Stomach (tissue), 9 donors: ENCODE results near the gene CEP72. TPM values are rescaled to one million over a fixed set of nuclear protein-coding genes. Genes with fewer than 3 reads are reported as not detected.

Experiments
- DNase-seq, 2 donors: peaks; one replicate each; pipeline versions ENCODE4 v3.0.0 to v3.0.0-alpha.2; 2013 to 2019
- H3K27ac ChIP-seq, 5 donors: fragments of 200-600 bp in 4 of 5; sonication (generic) in 4 of 5; one replicate each; pipeline ENCODE4 v1.5.1; 2013 to 2019; ENCODE audit warnings: mild to moderate bottlenecking in 1 of 5, moderate library complexity in 1 of 5
- H3K27me3 ChIP-seq, 3 donors: fragments of 200-600 bp; sonication (generic); one replicate each; pipeline ENCODE4 v1.5.1; 2017 to 2019; ENCODE audit warnings: mixed run types in 1 of 3
- H3K36me3 ChIP-seq, 4 donors: fragments of 200-600 bp; sonication (generic); 1 replicate in 3 of 4; 2 replicates in 1 of 4; pipeline ENCODE4 v1.5.1; 2016 to 2019
- H3K4me1 ChIP-seq, 4 donors: fragments of 200-600 bp; sonication (generic); one replicate each; pipeline ENCODE4 v1.5.1; 2016 to 2019
- H3K4me3 ChIP-seq, 4 donors: fragments of 200-600 bp; sonication (generic) in 3 of 4; one replicate each; pipeline ENCODE4 v1.5.1; 2016 to 2019; ENCODE audit warnings: mild to moderate bottlenecking in 1 of 4
- H3K9me3 ChIP-seq, 4 donors: fragments of 200-600 bp; sonication (generic); one replicate each; pipeline ENCODE4 v1.5.1; 2016 to 2019
- CTCF ChIP-seq, 7 experiments: fragments of 450-650 bp in 4 of 7; fragments of 200-600 bp in 3 of 7; sonication (generic) in 3 of 7; IDR thresholded peaks; one replicate each; pipeline ENCODE4 v1.5.1; 2016 to 2019; ENCODE audit warnings: antibody characterized with exemption in 7 of 7, control low read depth in 2 of 7, mild to moderate bottlenecking in 1 of 7
- EP300 ChIP-seq: sonication (generic); formaldehyde crosslinking; IDR thresholded peaks from one replicate; pipeline ENCODE4 v1.6.1; 2017; ENCODE audit warnings: antibody characterized with exemption
- POLR2A ChIP-seq, 4 donors: fragments of 450-650 bp; IDR thresholded peaks; one replicate each; pipeline ENCODE4 v1.6.1; 2016; ENCODE audit warnings: antibody characterized with exemption in 4 of 4, control low read depth in 2 of 4, mild to moderate bottlenecking in 1 of 4, moderate library complexity in 1 of 4
- POLR2AphosphoS5 ChIP-seq, 3 donors: sonication (generic); formaldehyde crosslinking; IDR thresholded peaks; one replicate each; pipeline ENCODE4 v1.6.1; 2016; ENCODE audit warnings: antibody characterized with exemption in 3 of 3
- WGBS, 5 donors: extraction: QIAGEN DNeasy Blood & Tissue Kit in 3 of 5; methylation state at CpG; one replicate each; pipeline versions ENCODE4 v1.1.5 to v1.1.7; 2013 to 2018; 5-methylcytosine and 5-hydroxymethylcytosine counted together
- intact Hi-C: fragments of 100-400 bp; cut with DNase I; formaldehyde crosslinking; loops from one replicate; pipeline ENCODE4 v1.15.1; 2023; ENCODE audit warnings: low total_unique reads
- polyA plus RNA-seq, 3 donors: library from polyadenylated mRNA; stranded (reverse); fragments of 200-250 nt; gene quantifications; one replicate each; pipeline ENCODE4 v1.2.3, GENCODE V29; 2013
- total RNA-seq, 5 donors: library from RNA; depleted of rRNA; stranded (reverse); fragments of >200 nt; gene quantifications; one replicate each; pipeline versions ENCODE4 v1.1.0 to v1.2.3, GENCODE V29; 2014 to 2016
- donor health status: healthy with polysubstance abuse.
- donor health status: Bipolar disorder and iron deficiency.
- donor health status: healthy.

CEP72 gene
- total and polyA plus RNA-seq, 8 donors = 0.14 to 11.1 (median 2.1) TPM

- Histone ChIP-seq H3K4me3 (no peak overlapping the region), H3K9me3 (no peaks in the 10 kb centered on the region), H3K27ac (no peak overlapping the region), H3K4me1 (peaks cover 34 to 49% (median 42%) of the 10 kb centered on the region in 4 donors), H3K36me3 (no peaks in the 10 kb centered on the region), H3K27me3 (peaks cover 0 to 31% (median 6%) of the 10 kb centered on the region in 3 donors)
- DNase-seq = peak in 1 of 2 donors; percentile 43
- intact Hi-C loops = loop anchor here (5.0 kb wide), 1 partner anchor 233 kb away; no protein-coding TSS in a partner anchor
- no peak for TF ChIP-seq POLR2A (IDR thresholded peaks at IDR 0.05)
- no peak for TF ChIP-seq EP300
- no peak for TF ChIP-seq CTCF (IDR thresholded peaks at IDR 0.05)
- no peak for TF ChIP-seq POLR2AphosphoS5 (IDR thresholded peaks at IDR 0.05)
- 40 to 49% (median 41%) methylated on average over 18 to 27 of the region's 27 CpGs for WGBS, 5 donors
Observed at GRCh38 chr5:673831-674629, 61.9 kb downstream of the CEP72 start.

- TF ChIP-seq CTCF (IDR thresholded peaks at IDR 0.05) (no peak), POLR2AphosphoS5 (IDR thresholded peaks at IDR 0.05) (no peak), POLR2A (IDR thresholded peaks at IDR 0.05) (no peak), EP300 (no peak)
- Histone ChIP-seq H3K27ac (no peak overlapping the region), H3K36me3 (no peaks in the 10 kb centered on the region), H3K9me3 (no peaks in the 10 kb centered on the region), H3K4me1 (peaks cover 34 to 43% (median 39%) of the 10 kb centered on the region in 4 donors), H3K27me3 (peaks cover 0 to 31% (median 6%) of the 10 kb centered on the region in 3 donors), H3K4me3 (no peak overlapping the region)
- intact Hi-C loops = loop anchor here (5.0 kb wide), 1 partner anchor 233 kb away; no protein-coding TSS in a partner anchor
- 51 to 80% (median 59%) methylated on average over 1 to 7 of the region's 7 CpGs; no CpG with 5 or more reads in 1 of the 5 donors for WGBS, 5 donors
- DNase-seq = peak; percentile 22 to 26
Observed at GRCh38 chr5:674630-675011, 62.5 kb downstream of the CEP72 start.

GRCh38 chr5:675111-675870, 63.2 kb downstream of the CEP72 start:
- peak in 1 of 2 donors; percentile 21 for DNase-seq
- 67 to 80% (median 77%) methylated on average over 14 to 20 of the region's 20 CpGs for WGBS, 5 donors

More at GRCh38 chr5:675111-675870, 63.2 kb downstream of the CEP72 start:
- Histone ChIP-seq H3K4me3 (no peak overlapping the region), H3K36me3 (no peaks in the 10 kb centered on the region), H3K27me3 (peaks cover 0 to 31% (median 6%) of the 10 kb centered on the region in 3 donors), H3K4me1 (peaks cover 34 to 43% (median 39%) of the 10 kb centered on the region in 4 donors), H3K9me3 (no peaks in the 10 kb centered on the region), H3K27ac (no peak overlapping the region)
- intact Hi-C loops = no loop called here
- TF ChIP-seq POLR2AphosphoS5 (IDR thresholded peaks at IDR 0.05) (no peak), EP300 (no peak), POLR2A (IDR thresholded peaks at IDR 0.05) (no peak), CTCF (IDR thresholded peaks at IDR 0.05) (no peak)
